ENCODE data around the gene AUTS2. TPM values are rescaled to one million over a fixed set of nuclear protein-coding genes. Genes with fewer than 3 reads are reported as not detected.

The AUTS2 gene
- total and polyA plus RNA-seq, 2 experiments from 2014 or later = 32.0 to 91.0 TPM

GRCh38 chr7:70259502-70259901 is 661.2 kb downstream of the AUTS2 start (continued):
- no peak for TF ChIP-seq ZNF462 (CRISPR knock-in tag; IDR thresholded peaks at IDR 0.05)
- TF ChIP-seq EZH2phosphoT487 (IDR thresholded peaks at IDR 0.05; ENCODE audit: unreplicated experiment) = no peak
- TF ChIP-seq CTCF (conservative IDR thresholded peaks at IDR 0.05; ENCODE audit: low read depth in 2 of 2) = no peak
- no peak for TF ChIP-seq POLR2AphosphoS5 (IDR thresholded peaks at IDR 0.05; ENCODE audit: low read depth)
- no peak for TF ChIP-seq ZNF114 (CRISPR knock-in tag; IDR thresholded peaks at IDR 0.05)
- TF ChIP-seq ZNF331 (CRISPR knock-in tag; IDR thresholded peaks at IDR 0.05; ENCODE audit: low read depth) = no peak

- peaks cover 11% of the 10 kb centered on the region for H3K4me1 Mint-ChIP-seq
- no peak overlapping the region for H3K27ac Mint-ChIP-seq
- Histone ChIP-seq H3F3A (replicated peaks; ENCODE audit: low read depth) (no peaks in the 10 kb centered on the region), H3K27ac (ENCODE audit: low read depth) (no peak overlapping the region), H3K9me2 (ENCODE audit: insufficient read depth) (no peaks in the 10 kb centered on the region), H3K4me3 (no peak overlapping the region), H3K4me1 (ENCODE audit: insufficient read depth) (peaks cover 15% of the 10 kb centered on the region), H3K36me3 (ENCODE audit: insufficient read depth) (no peaks in the 10 kb centered on the region), H3K27me3 (ENCODE audit: insufficient read depth) (no peaks in the 10 kb centered on the region), H2AFZ (no peak overlapping the region), H3K79me2 (replicated peaks; ENCODE audit: insufficient read depth) (no peaks in the 10 kb centered on the region), H3K4me2 (no peak overlapping the region), H4K20me1 (replicated peaks; ENCODE audit: insufficient read depth) (no peaks in the 10 kb centered on the region; the same call in 1 of the 2 replicates)
- no peak overlapping the region for H3K4me3 Mint-ChIP-seq
- no peaks in the 10 kb centered on the region for H3K9me3 Mint-ChIP-seq
- DNase-seq (ENCODE audit: low spot score) = no peak
- H3K27me3 Mint-ChIP-seq (ENCODE audit: insufficient read depth, low read depth, poor library complexity) = peaks cover 2% of the 10 kb centered on the region
- H3K36me3 Mint-ChIP-seq (ENCODE audit: low read depth) = no peaks in the 10 kb centered on the region
- ATAC-seq = no peak
- TF ChIP-seq POLR2AphosphoS5 (IDR thresholded peaks at IDR 0.05; ENCODE audit: low read depth) (no peak), EZH2phosphoT487 (IDR thresholded peaks at IDR 0.05; ENCODE audit: unreplicated experiment) (no peak), ZNF462 (CRISPR knock-in tag; IDR thresholded peaks at IDR 0.05) (no peak)
Observed at GRCh38 chr7:70263471-70264255, 665.4 kb downstream of the AUTS2 start.

All from GM23338 (cell line).